ENCODE data around the gene LAMA4.

DNA sequence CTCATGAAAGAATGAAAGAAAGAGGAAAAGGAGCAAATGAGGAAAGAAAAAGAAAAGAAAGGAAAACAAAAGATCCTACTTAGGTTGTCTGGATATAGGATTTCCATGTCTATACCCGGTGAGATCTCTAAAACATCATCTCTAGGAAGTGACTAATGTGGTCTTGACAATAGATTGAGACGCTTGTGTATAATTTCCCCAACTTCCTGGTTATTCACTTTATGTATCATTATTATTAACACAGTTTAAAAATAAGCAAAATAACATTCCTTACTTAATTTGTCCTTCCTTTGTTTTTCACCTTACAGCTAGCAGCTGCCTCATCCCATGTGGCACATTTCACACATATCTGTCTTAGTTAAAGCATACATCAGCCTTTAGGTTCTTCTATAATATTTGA is 27.0 kb downstream of the LAMA4 start:
- TF ChIP-seq, protein P1, sequence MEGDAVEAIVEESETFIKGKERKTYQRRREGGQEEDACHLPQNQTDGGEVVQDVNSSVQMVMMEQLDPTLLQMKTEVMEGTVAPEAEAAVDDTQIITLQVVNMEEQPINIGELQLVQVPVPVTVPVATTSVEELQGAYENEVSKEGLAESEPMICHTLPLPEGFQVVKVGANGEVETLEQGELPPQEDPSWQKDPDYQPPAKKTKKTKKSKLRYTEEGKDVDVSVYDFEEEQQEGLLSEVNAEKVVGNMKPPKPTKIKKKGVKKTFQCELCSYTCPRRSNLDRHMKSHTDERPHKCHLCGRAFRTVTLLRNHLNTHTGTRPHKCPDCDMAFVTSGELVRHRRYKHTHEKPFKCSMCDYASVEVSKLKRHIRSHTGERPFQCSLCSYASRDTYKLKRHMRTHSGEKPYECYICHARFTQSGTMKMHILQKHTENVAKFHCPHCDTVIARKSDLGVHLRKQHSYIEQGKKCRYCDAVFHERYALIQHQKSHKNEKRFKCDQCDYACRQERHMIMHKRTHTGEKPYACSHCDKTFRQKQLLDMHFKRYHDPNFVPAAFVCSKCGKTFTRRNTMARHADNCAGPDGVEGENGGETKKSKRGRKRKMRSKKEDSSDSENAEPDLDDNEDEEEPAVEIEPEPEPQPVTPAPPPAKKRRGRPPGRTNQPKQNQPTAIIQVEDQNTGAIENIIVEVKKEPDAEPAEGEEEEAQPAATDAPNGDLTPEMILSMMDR (IDR thresholded peaks at IDR 0.05), result no peak
- no peak for TF ChIP-seq SIN3A (IDR thresholded peaks at IDR 0.05; ENCODE audit: borderline replicate concordance, insufficient read depth, low read depth, low read length)

All from Panc1 (cell line).